Measurements from ENCODE around the gene LETM1.
A peak's percentile ranks its signal among the peaks of the same experiment; 100 is the strongest.

LETM1 gene

GRCh38 chr4:1900087-1900433 lies 44.1 kb upstream of the LETM1 start:
- DNase-seq (ENCODE audit: low spot score): no peak
- ChIA-PET CTCF (interaction anchor here (0.6 to 1.3 kb wide), 4 partner anchors 13 to 436 kb away, joined by 4 to 8 read pairs (median 5); no protein-coding TSS in a partner anchor), POLR2A (ENCODE audit: low non-redundant PET) (no interaction called here)
- TF ChIP-seq CTCF (conservative IDR thresholded peaks at IDR 0.05; ENCODE audit: low read depth): no peak
- H3K27ac ChIP-seq: no peak overlapping the region

GRCh38 chr4:1899149-1900086 lies 43.5 kb upstream of the LETM1 start:
- CTCF ChIA-PET: interaction anchor here (0.6 to 1.4 kb wide), 8 partner anchors 11 to 437 kb away, joined by 3 to 8 read pairs (median 4); no protein-coding TSS in a partner anchor
- peak; percentile 86 for TF ChIP-seq CTCF (conservative IDR thresholded peaks at IDR 0.05; ENCODE audit: low read depth)
- peak; percentile 76 for DNase-seq (ENCODE audit: low spot score)
- POLR2A ChIA-PET (ENCODE audit: low non-redundant PET): no interaction called here
- peak overlapping the region; percentile 45 for H3K27ac ChIP-seq

GRCh38 chr4:1898681-1899080 lies 42.7 kb upstream of the LETM1 start:
- TF ChIP-seq CTCF (conservative IDR thresholded peaks at IDR 0.05; ENCODE audit: low read depth): no peak
- DNase-seq (ENCODE audit: low spot score): no peak
- POLR2A ChIA-PET (ENCODE audit: low non-redundant PET): no interaction called here
- peak overlapping the region; percentile 45 for H3K27ac ChIP-seq
- CTCF ChIA-PET: interaction anchor here (0.6 to 1.4 kb wide), 6 partner anchors 10 to 151 kb away, joined by 3 to 8 read pairs (median 4); no protein-coding TSS in a partner anchor

- ChIA-PET POLR2A (ENCODE audit: low non-redundant PET) (no interaction called here), CTCF (interaction anchor here (0.6 to 1.4 kb wide), 5 partner anchors 11 to 406 kb away, joined by 3 to 5 read pairs (median 4); no protein-coding TSS in a partner anchor)
- no peak for TF ChIP-seq CTCF (conservative IDR thresholded peaks at IDR 0.05; ENCODE audit: low read depth)
- peak overlapping the region; percentile 44 for H3K27ac ChIP-seq
- DNase-seq (ENCODE audit: low spot score): no peak
Measured at GRCh38 chr4:1898007-1898406, 42.1 kb upstream of the LETM1 start.

GRCh38 chr4:1896658-1896991 lies 40.7 kb upstream of the LETM1 start:
- CTCF ChIA-PET: no interaction called here
- POLR2A ChIA-PET (ENCODE audit: low non-redundant PET): no interaction called here

More at GRCh38 chr4:1896658-1896991, 40.7 kb upstream of the LETM1 start:
- peak overlapping the region; percentile 44 for H3K27ac ChIP-seq
- DNase-seq (ENCODE audit: low spot score): no peak
- TF ChIP-seq CTCF (conservative IDR thresholded peaks at IDR 0.05; ENCODE audit: low read depth): no peak

Measured in RWPE1 (cell line).